ENCODE data around the gene GP9. TPM values are rescaled to one million over a fixed set of nuclear protein-coding genes. Genes with fewer than 3 reads are reported as not detected.

GP9 gene
- total RNA-seq, 1 experiment from 2014 or later: not detected

DNA sequence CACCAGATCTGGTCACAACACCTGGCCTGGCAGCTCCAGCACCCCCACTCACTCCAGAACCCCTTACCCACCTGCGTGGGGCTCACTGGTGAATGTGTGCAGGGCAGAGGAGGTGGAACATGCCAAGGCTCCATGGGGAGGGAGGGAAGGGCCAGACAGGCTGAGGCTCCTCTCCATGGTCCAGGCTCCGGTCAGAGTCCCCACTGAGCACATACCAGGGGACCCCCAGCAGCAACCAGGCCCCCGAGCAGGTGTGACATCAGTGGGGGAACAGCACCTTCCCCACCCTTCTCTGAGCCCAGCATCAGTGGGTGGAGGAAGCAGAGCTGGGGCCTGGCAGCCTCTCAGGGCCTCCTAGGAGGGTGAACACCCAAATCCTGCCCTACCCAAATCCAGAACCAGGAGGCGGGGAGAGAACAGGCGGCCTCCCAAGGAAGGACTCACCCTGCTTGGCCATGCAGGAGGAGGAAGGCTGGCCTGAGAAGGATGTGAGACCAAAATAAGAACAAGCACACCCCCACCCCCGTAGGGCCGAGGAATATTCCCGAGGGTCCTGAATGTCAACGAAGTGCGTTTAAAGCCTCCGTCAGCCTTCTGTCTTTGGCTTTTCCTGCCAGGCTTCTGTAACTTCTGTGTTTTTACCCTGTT, 1.1 kb upstream of the GP9 start:
- peaks cover 8% of the 10 kb centered on the region for H3K4me1 ChIP-seq (ENCODE audit: low read length)
- no peaks in the 10 kb centered on the region for H4K20me1 ChIP-seq (ENCODE audit: insufficient read depth, low read depth, low read length)
- H3K27me3 ChIP-seq (ENCODE audit: low read length): no peaks in the 10 kb centered on the region
- H3K9me3 ChIP-seq (ENCODE audit: low read length): no peaks in the 10 kb centered on the region
- H3K4me3 ChIP-seq (ENCODE audit: low read length): no peak overlapping the region
- H3K79me2 ChIP-seq (ENCODE audit: low read length): no peaks in the 10 kb centered on the region
- no peak for DNase-seq
- no peak overlapping the region for H3K27ac ChIP-seq (ENCODE audit: low read length)
- no peak overlapping the region for H3K9ac ChIP-seq (ENCODE audit: low read length)
- H3K36me3 ChIP-seq (ENCODE audit: insufficient read depth, low read length): no peaks in the 10 kb centered on the region
- no peak overlapping the region for H2AFZ ChIP-seq (ENCODE audit: low read length)
- H3K9me2 ChIP-seq (replicated peaks; ENCODE audit: insufficient read depth, low read length): no peaks in the 10 kb centered on the region
- no peak overlapping the region for H3K4me2 ChIP-seq (ENCODE audit: low read depth, low read length, poor library complexity, severe bottlenecking)

DNA sequence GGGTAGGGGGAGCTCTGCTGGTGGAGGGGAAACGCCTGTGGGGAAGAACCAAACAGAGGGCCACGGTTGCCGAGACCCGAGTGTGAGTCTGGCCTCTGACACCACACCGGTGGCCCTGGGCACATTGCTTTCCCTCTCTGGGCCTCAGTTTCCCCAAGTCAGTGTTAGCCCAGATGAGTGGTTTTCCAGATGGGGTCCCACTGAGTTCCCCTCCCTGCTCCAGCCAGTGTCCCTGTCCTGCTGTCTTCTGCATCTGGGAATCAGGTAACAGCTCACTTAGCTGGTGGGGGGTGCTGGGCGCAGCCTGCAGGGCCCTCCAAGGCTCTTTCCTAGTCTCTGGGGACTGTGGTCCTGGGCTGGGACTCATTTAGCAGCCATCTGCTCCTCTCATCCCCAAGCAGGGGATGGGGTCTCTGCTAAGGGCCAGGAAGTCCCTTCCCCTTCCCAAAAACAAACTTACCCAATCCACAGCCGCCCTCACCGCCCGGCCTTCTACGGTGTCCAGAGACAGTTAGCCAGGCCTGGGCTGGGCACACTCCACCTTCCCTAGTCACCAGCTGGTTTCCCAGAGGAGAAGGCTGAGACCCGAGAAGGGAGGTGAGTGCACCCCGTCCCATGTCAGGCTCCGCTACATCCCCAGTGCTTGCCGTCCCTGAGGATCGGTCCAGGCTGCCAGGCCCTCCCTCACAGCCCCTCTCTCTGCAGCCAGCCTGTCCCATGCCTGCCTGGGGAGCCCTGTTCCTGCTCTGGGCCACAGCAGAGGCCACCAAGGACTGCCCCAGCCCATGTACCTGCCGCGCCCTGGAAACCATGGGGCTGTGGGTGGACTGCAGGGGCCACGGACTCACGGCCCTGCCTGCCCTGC, 676 bp downstream of the GP9 start:
- H3K27ac ChIP-seq (ENCODE audit: low read length): no peak overlapping the region
- H3K9ac ChIP-seq (ENCODE audit: low read length): no peak overlapping the region
- no peak overlapping the region for H3K4me3 ChIP-seq (ENCODE audit: low read length)
- H3K36me3 ChIP-seq (ENCODE audit: insufficient read depth, low read length): no peaks in the 10 kb centered on the region
- no peaks in the 10 kb centered on the region for H3K9me3 ChIP-seq (ENCODE audit: low read length)
- H3K9me2 ChIP-seq (replicated peaks; ENCODE audit: insufficient read depth, low read length): no peaks in the 10 kb centered on the region
- H3K4me2 ChIP-seq (ENCODE audit: low read depth, low read length, poor library complexity, severe bottlenecking): no peak overlapping the region
- no peaks in the 10 kb centered on the region for H3K27me3 ChIP-seq (ENCODE audit: low read length)
- H4K20me1 ChIP-seq (ENCODE audit: insufficient read depth, low read depth, low read length): no peaks in the 10 kb centered on the region
- H3K79me2 ChIP-seq (ENCODE audit: low read length): no peaks in the 10 kb centered on the region
- DNase-seq: no peak
- peaks cover 8% of the 10 kb centered on the region for H3K4me1 ChIP-seq (ENCODE audit: low read length)
- no peak overlapping the region for H2AFZ ChIP-seq (ENCODE audit: low read length)

DNA sequence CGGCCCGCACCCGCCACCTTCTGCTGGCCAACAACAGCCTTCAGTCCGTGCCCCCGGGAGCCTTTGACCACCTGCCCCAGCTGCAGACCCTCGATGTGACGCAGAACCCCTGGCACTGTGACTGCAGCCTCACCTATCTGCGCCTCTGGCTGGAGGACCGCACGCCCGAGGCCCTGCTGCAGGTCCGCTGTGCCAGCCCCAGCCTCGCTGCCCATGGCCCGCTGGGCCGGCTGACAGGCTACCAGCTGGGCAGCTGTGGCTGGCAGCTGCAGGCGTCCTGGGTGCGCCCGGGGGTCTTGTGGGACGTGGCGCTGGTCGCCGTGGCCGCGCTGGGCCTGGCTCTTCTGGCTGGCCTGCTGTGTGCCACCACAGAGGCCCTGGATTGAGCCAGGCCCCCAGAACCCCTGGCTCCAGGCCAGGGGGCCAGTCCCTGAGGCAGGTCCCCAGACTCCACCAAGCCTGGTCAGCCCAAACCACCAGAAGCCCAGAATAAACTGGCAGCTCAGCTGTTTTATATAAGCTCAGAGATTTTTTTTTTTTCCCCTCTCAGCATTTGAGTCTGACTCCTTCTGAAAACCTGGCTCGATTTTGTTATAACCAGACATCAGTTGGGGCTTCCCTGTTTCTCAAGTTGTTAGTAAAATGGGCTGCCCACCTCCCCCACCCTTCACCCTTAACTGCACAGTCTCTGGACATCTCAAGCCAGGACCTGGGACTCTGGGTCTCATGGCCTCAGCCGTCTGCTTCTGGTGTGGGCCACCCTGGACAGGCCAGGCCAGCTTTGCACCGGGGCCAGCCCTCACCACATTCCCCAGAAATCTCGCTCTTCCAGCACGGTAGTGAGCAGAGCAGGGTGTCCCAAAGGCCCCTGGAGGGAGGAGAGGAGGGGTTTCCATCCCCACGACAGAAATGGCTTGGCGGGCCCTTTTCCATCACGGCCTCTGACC, 1.6 kb downstream of the GP9 start:
- Histone ChIP-seq H2AFZ (ENCODE audit: low read length) (no peak overlapping the region), H3K27me3 (ENCODE audit: low read length) (no peaks in the 10 kb centered on the region), H3K4me3 (ENCODE audit: low read length) (no peak overlapping the region), H3K79me2 (ENCODE audit: low read length) (no peaks in the 10 kb centered on the region), H3K36me3 (ENCODE audit: insufficient read depth, low read length) (no peaks in the 10 kb centered on the region), H3K9ac (ENCODE audit: low read length) (no peak overlapping the region), H3K4me2 (ENCODE audit: low read depth, low read length, poor library complexity, severe bottlenecking) (no peak overlapping the region), H3K27ac (ENCODE audit: low read length) (no peak overlapping the region), H3K4me1 (ENCODE audit: low read length) (peaks cover 8% of the 10 kb centered on the region), H3K9me2 (replicated peaks; ENCODE audit: insufficient read depth, low read length) (no peaks in the 10 kb centered on the region), H4K20me1 (ENCODE audit: insufficient read depth, low read depth, low read length) (no peaks in the 10 kb centered on the region), H3K9me3 (ENCODE audit: low read length) (no peaks in the 10 kb centered on the region)
- DNase-seq: no peak

DNA sequence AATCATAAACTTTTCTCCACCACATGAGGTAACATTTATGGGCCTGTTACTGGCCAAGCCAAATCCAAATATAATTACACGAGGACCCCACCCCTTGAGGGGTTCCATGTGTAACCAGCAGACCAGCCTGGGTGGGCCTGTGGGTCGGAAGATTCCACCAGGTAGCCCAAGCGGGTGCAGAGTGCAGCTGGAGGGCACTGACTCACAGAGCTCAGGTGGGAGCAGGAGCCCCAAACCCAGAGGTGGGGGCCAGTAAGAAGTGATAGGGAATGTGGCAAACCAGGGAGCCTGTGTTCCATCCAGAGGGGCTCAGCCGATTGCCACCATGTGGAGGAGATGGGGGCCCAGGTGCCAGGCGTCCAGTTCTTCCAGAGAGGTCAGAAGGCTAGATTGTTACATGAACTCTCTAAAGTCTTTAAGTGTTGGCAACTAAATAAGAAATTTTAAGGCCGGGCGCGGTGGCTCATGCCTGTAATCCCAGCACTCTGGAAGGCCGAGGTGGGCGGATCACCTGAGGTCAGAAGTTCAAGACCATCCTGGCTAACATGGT, 2.6 kb downstream of the GP9 start:
- Histone ChIP-seq H4K20me1 (ENCODE audit: insufficient read depth, low read depth, low read length) (no peaks in the 10 kb centered on the region), H3K36me3 (ENCODE audit: insufficient read depth, low read length) (no peaks in the 10 kb centered on the region), H3K9me3 (ENCODE audit: low read length) (no peaks in the 10 kb centered on the region), H3K9me2 (replicated peaks; ENCODE audit: insufficient read depth, low read length) (no peaks in the 10 kb centered on the region), H2AFZ (ENCODE audit: low read length) (no peak overlapping the region), H3K27me3 (ENCODE audit: low read length) (no peaks in the 10 kb centered on the region), H3K9ac (ENCODE audit: low read length) (no peak overlapping the region), H3K4me3 (ENCODE audit: low read length) (no peak overlapping the region), H3K4me1 (ENCODE audit: low read length) (peaks cover 7% of the 10 kb centered on the region), H3K4me2 (ENCODE audit: low read depth, low read length, poor library complexity, severe bottlenecking) (no peak overlapping the region), H3K79me2 (ENCODE audit: low read length) (no peaks in the 10 kb centered on the region), H3K27ac (ENCODE audit: low read length) (no peak overlapping the region)
- DNase-seq: no peak

DNA sequence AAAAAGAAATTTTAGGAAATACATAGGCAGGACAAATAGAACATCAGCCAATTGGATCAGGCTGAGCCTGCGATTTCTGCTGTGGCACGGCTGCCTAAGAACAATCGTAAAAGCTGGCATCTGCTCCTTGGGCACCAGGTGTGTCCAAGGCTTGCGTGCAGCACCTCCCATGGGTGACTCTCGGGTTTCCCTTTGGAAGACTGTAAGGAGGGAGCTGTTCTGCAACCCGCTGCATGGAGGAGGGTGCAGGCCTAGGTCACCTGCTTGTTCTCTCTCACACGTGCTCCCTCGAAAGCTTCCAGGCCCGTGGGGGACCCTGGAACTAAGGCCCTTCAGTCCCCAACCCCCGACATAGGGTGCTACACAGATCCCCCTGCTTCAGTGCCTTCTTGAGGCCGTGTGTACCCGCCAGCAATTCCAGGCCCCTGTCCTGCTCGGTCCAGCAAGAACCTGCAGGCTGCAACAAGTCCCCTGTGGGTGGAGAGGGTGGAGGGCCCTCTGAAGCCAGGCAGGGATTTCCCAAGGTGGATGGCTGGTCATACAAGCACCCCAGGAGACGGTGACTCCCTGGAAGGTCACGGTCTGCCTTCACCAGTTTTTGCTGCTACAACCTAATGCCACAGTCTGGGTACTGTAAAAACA, 3.4 kb downstream of the GP9 start:
- no peak for DNase-seq
- Histone ChIP-seq H3K9ac (ENCODE audit: low read length) (no peak overlapping the region), H3K4me3 (ENCODE audit: low read length) (no peak overlapping the region), H3K9me3 (ENCODE audit: low read length) (no peaks in the 10 kb centered on the region), H4K20me1 (ENCODE audit: insufficient read depth, low read depth, low read length) (no peaks in the 10 kb centered on the region), H3K4me1 (ENCODE audit: low read length) (no peaks in the 10 kb centered on the region), H3K27me3 (ENCODE audit: low read length) (no peaks in the 10 kb centered on the region), H2AFZ (ENCODE audit: low read length) (no peak overlapping the region), H3K79me2 (ENCODE audit: low read length) (no peaks in the 10 kb centered on the region), H3K36me3 (ENCODE audit: insufficient read depth, low read length) (no peaks in the 10 kb centered on the region), H3K27ac (ENCODE audit: low read length) (no peak overlapping the region), H3K9me2 (replicated peaks; ENCODE audit: insufficient read depth, low read length) (no peaks in the 10 kb centered on the region), H3K4me2 (ENCODE audit: low read depth, low read length, poor library complexity, severe bottlenecking) (no peak overlapping the region)

DNA sequence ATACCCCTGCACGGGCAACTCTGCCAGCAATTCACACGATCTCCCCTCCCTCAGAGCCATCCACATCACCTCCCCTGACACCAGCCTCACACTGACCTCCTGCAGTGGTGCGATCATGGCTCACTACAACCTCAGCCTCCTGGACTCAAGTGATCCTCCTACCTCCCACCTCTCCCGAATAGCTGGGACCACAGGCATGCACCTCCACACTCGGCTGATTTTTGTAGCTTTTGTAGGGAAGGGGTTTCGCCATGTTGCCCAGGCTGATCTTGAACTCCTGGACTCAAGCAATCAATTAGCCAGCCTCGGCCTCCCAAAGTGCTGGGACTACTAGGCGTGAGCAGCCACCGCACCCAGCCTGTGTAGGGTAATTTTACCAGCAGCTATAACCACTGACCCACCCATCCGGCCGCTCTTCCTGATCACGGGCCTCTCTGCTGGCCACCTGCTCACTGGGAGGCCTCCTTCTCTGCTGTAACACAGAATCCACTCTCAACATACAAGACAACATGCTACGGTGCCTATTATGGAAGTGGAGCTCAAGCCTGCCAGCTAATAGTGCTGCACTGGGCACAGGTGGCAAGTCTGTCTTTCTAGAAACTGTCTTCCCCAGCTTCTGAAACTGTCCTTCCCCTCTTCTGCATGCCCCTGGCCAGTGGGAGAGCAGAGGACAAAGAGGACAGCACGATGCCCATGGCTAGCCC, 4.6 kb downstream of the GP9 start:
- Histone ChIP-seq H2AFZ (ENCODE audit: low read length) (no peak overlapping the region), H3K79me2 (ENCODE audit: low read length) (no peaks in the 10 kb centered on the region), H3K36me3 (ENCODE audit: insufficient read depth, low read length) (no peaks in the 10 kb centered on the region), H3K9me2 (replicated peaks; ENCODE audit: insufficient read depth, low read length) (no peaks in the 10 kb centered on the region), H3K9me3 (ENCODE audit: low read length) (no peaks in the 10 kb centered on the region), H3K4me1 (ENCODE audit: low read length) (no peaks in the 10 kb centered on the region), H3K4me2 (ENCODE audit: low read depth, low read length, poor library complexity, severe bottlenecking) (no peak overlapping the region), H3K27ac (ENCODE audit: low read length) (no peak overlapping the region), H3K9ac (ENCODE audit: low read length) (no peak overlapping the region), H4K20me1 (ENCODE audit: insufficient read depth, low read depth, low read length) (no peaks in the 10 kb centered on the region), H3K4me3 (ENCODE audit: low read length) (no peak overlapping the region), H3K27me3 (ENCODE audit: low read length) (no peaks in the 10 kb centered on the region)
- DNase-seq: no peak

DNA sequence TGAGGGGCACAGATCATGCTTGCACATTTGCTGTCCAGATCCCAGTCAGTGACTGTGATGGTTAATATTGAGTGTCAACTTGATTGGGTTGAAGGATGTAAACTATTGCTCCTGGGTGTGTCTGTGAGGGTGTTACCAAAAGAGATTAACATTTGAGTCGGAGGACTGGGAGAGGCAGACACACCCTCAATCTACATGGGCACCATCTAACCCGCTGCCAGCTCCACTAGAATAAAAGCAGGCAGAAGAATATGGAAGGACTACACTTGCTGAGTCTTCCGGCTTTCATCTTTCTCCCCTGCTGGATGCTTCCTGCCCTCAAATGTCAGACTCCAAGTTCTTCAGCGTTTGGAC, 5.1 kb downstream of the GP9 start:
- Histone ChIP-seq H3K79me2 (ENCODE audit: low read length) (no peaks in the 10 kb centered on the region), H2AFZ (ENCODE audit: low read length) (no peak overlapping the region), H3K4me3 (ENCODE audit: low read length) (no peak overlapping the region)

More for the DNA sequence above, 5.1 kb downstream of the GP9 start:
- Histone ChIP-seq H3K9ac (ENCODE audit: low read length) (no peak overlapping the region), H3K9me3 (ENCODE audit: low read length) (no peaks in the 10 kb centered on the region), H3K36me3 (ENCODE audit: insufficient read depth, low read length) (no peaks in the 10 kb centered on the region), H3K27me3 (ENCODE audit: low read length) (no peaks in the 10 kb centered on the region), H3K9me2 (replicated peaks; ENCODE audit: insufficient read depth, low read length) (no peaks in the 10 kb centered on the region), H3K4me1 (ENCODE audit: low read length) (no peaks in the 10 kb centered on the region), H3K4me2 (ENCODE audit: low read depth, low read length, poor library complexity, severe bottlenecking) (no peak overlapping the region), H3K27ac (ENCODE audit: low read length) (no peak overlapping the region), H4K20me1 (ENCODE audit: insufficient read depth, low read depth, low read length) (no peaks in the 10 kb centered on the region)
- no peak for DNase-seq

All from Karpas-422 (cell line).